Measurements from ENCODE around the gene RDH16.
"Not testable (repeated sequence)": the region's sequence is repeated elsewhere in the genome, so short reads cannot be mapped to it uniquely, and the experiment has no call there.

- TF ChIP-seq MYC (IDR thresholded peaks at IDR 0.05; ENCODE audit: low read depth, low read length); MAX (IDR thresholded peaks at IDR 0.05; ENCODE audit: insufficient read depth, insufficient read length); POLR2A (IDR thresholded peaks at IDR 0.05; ENCODE audit: low read depth, low read length); GATA2 (IDR thresholded peaks at IDR 0.05; ENCODE audit: insufficient read depth, insufficient read length, low read depth, low read length); FOS (IDR thresholded peaks at IDR 0.05; ENCODE audit: borderline replicate concordance, insufficient read depth, low read length): not testable (repeated sequence)
- TF ChIP-seq, protein P1, sequence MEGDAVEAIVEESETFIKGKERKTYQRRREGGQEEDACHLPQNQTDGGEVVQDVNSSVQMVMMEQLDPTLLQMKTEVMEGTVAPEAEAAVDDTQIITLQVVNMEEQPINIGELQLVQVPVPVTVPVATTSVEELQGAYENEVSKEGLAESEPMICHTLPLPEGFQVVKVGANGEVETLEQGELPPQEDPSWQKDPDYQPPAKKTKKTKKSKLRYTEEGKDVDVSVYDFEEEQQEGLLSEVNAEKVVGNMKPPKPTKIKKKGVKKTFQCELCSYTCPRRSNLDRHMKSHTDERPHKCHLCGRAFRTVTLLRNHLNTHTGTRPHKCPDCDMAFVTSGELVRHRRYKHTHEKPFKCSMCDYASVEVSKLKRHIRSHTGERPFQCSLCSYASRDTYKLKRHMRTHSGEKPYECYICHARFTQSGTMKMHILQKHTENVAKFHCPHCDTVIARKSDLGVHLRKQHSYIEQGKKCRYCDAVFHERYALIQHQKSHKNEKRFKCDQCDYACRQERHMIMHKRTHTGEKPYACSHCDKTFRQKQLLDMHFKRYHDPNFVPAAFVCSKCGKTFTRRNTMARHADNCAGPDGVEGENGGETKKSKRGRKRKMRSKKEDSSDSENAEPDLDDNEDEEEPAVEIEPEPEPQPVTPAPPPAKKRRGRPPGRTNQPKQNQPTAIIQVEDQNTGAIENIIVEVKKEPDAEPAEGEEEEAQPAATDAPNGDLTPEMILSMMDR (IDR thresholded peaks at IDR 0.05; ENCODE audit: extremely low read depth in 1 of 2, insufficient read depth in 1 of 2, low read depth in 1 of 2, low read length in 2 of 2) = not testable (repeated sequence)
These were observed 6.1 kb upstream of the RDH16 start for GRCh38 chr12:56963557-56963956.
